Measurements from ENCODE around the gene FTCD. TPM values are rescaled to one million over a fixed set of nuclear protein-coding genes. Genes with fewer than 3 reads are reported as not detected.
A peak's percentile ranks its signal among the peaks of the same experiment; 100 is the strongest.

The FTCD gene
- total and polyA plus RNA-seq, 10 donors = 0.35 to 2.8 (median 0.81) TPM; not detected in 5

- Histone ChIP-seq H3K4me3 (no peak overlapping the region), H3K9me3 (peaks cover 0 to 6% (median 4%) of the 10 kb centered on the region in 8 donors), H3K27ac (peak overlapping the region in 2 of 8 donors; percentile 62 to 69), H3K4me1 (peaks cover 0 to 31% (median 9%) of the 10 kb centered on the region in 6 donors), H3K27me3 (replicated peaks in 1 of 7) (peaks cover 0 to 28% (median 18%) of the 10 kb centered on the region in 7 donors), H3K36me3 (no peaks in the 10 kb centered on the region)
- 66 to 87% (median 81%) methylated on average over 9 to 11 of the region's 11 CpGs for WGBS, 5 donors
- intact Hi-C loops (cut with DNase I; ENCODE audit: low total_unique reads) = no loop called here
- DNase-seq = peak; percentile 76
- no peak for TF ChIP-seq POLR2A (IDR thresholded peaks at IDR 0.05)
- TF ChIP-seq CTCF (IDR thresholded peaks at IDR 0.05 in 8 of 11, conservative IDR thresholded peaks at IDR 0.05 in 3 of 11) = no peak
- TF ChIP-seq POLR2AphosphoS5 (IDR thresholded peaks at IDR 0.05) = no peak
These were observed 61.5 kb downstream of the FTCD start for GRCh38 chr21:46093668-46094400.

GRCh38 chr21:46092811-46093667 is 62.3 kb downstream of the FTCD start:
- H3K4me1 ChIP-seq = peaks cover 0 to 23% (median 5%) of the 10 kb centered on the region in 6 donors
- H3K27me3 ChIP-seq (replicated peaks in 1 of 7) = peaks cover 0 to 20% (median 10%) of the 10 kb centered on the region in 7 donors
- peak overlapping the region in 6 of 8 donors; percentile 46 to 71 (median 66) for H3K27ac ChIP-seq
- peaks cover 0 to 14% (median 11%) of the 10 kb centered on the region in 8 donors for H3K9me3 ChIP-seq
- TF ChIP-seq CTCF (IDR thresholded peaks at IDR 0.05 in 8 of 11, conservative IDR thresholded peaks at IDR 0.05 in 3 of 11) (no peak), POLR2AphosphoS5 (IDR thresholded peaks at IDR 0.05) (no peak), POLR2A (IDR thresholded peaks at IDR 0.05) (no peak)
- intact Hi-C loops (cut with DNase I; ENCODE audit: low total_unique reads) = no loop called here
- WGBS, 5 donors = 82 to 89% (median 85%) methylated on average over 10 to 11 of the region's 11 CpGs
- H3K4me3 ChIP-seq = no peak overlapping the region
- no peak for DNase-seq
- H3K36me3 ChIP-seq = no peaks in the 10 kb centered on the region

- Histone ChIP-seq H3K4me3 (no peak overlapping the region), H3K27me3 (replicated peaks in 1 of 7) (peaks cover 0 to 12% (median 2%) of the 10 kb centered on the region in 7 donors), H3K9me3 (peaks cover 0 to 22% (median 19%) of the 10 kb centered on the region in 8 donors), H3K27ac (peak overlapping the region in 7 of 8 donors; percentile 7 to 71 (median 62)), H3K4me1 (peaks cover 0 to 15% (median under 1%) of the 10 kb centered on the region in 6 donors), H3K36me3 (no peaks in the 10 kb centered on the region)
- intact Hi-C loops (cut with DNase I; ENCODE audit: low total_unique reads) = no loop called here
- no peak for DNase-seq
- TF ChIP-seq CTCF (IDR thresholded peaks at IDR 0.05 in 8 of 11, conservative IDR thresholded peaks at IDR 0.05 in 3 of 11) (no peak), POLR2AphosphoS5 (IDR thresholded peaks at IDR 0.05) (peak in 2 of 3 donors; percentile 60 to 71), POLR2A (IDR thresholded peaks at IDR 0.05) (no peak)
- 76 to 84% (median 78%) methylated on average over 23 of the region's 23 CpGs for WGBS, 5 donors
These were observed 63.2 kb downstream of the FTCD start for GRCh38 chr21:46092026-46092764.
